Measurements from ENCODE around the gene GLT6D1.

DNA sequence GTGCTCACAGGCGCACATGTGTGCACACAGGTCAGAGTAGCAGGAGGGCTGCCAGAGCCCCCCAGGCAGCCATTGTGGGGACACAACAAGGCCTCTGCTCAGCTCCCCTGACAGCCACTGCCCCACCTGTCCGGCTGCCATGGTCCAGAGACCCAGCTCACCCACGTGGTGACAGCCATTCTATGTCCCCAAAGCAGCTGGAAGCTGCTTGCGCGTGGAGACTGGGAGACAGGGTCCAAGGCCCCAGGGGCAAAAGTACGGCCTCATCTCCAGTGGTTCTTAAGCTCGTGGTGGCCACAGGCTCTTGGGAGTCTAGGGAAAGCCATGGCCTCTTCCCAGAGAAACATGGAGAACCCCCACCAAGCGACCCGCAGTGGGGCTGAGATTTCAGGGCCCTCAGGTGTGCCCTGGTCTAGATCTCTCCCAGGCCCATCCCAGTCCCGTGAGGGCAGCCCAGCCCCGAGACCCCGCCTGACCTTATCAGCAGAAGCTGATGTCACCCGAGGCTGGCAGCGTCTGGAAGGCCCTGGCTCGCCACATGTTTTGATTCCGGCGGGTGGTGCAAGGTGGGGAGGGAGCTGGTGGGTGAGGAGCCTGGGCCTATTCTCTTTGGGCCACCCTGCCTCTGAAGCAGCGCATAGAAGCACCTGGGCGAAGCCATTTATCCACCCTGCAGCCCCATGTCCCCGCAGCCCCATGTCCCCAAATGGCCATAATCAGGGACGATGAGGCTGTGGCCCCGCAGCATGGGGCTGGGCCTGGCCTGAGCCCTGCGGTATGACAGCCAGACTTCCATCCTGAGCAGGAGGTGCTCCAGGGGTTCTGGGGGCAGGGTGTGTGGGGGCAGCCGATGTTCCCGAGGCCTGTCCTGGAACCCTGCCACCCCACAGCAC, 31.7 kb downstream of the GLT6D1 start:
- TF ChIP-seq POLR2A (IDR thresholded peaks at IDR 0.05; ENCODE audit: low read length) (no peak), GATA1 (IDR thresholded peaks at IDR 0.05; ENCODE audit: low read depth, low read length) (no peak)
